Ascending aorta (tissue), 2 donors: ENCODE data around the gene ZSWIM1. TPM values are rescaled to one million over a fixed set of nuclear protein-coding genes. Genes with fewer than 3 reads are reported as not detected.

ENCODE experiments used
- DNase-seq, 2 donors: peaks; one replicate each; pipeline ENCODE4 v3.0.0-alpha.2; 2019; ENCODE audit warnings: low spot score in 2 of 2
- H3K27ac ChIP-seq, 2 donors: fragments of 200-600 bp; sonication (generic); one replicate each; pipeline ENCODE4 v1.5.1; 2016 to 2017; ENCODE audit warnings: mild to moderate bottlenecking in 1 of 2
- H3K27me3 ChIP-seq: fragments of 200-600 bp; sonication (generic); one replicate; pipeline ENCODE4 v1.5.1; 2017
- H3K36me3 ChIP-seq, 2 donors: fragments of 200-600 bp; sonication (generic); one replicate each; pipeline ENCODE4 v1.5.1; 2016
- H3K4me1 ChIP-seq, 2 donors: fragments of 200-600 bp; sonication (generic); one replicate each; pipeline ENCODE4 v1.5.1; 2016 to 2017; ENCODE audit warnings: mild to moderate bottlenecking in 1 of 2
- H3K4me3 ChIP-seq, 2 donors: fragments of 200-600 bp; sonication (generic); one replicate each; pipeline ENCODE4 v1.5.1; 2016 to 2017; ENCODE audit warnings: mild to moderate bottlenecking in 1 of 2
- H3K9me3 ChIP-seq, 2 donors: fragments of 200-600 bp; sonication (generic); one replicate each; pipeline ENCODE4 v1.5.1; 2016
- CTCF ChIP-seq, 3 experiments: fragments of 200-600 bp in 2 of 3; fragments of 450-650 bp in 1 of 3; sonication (generic) in 2 of 3; IDR thresholded peaks; one replicate each; pipeline ENCODE4 v1.5.1; 2016 to 2019; ENCODE audit warnings: antibody characterized with exemption in 3 of 3, mild to moderate bottlenecking in 1 of 3, moderate library complexity in 1 of 3
- intact Hi-C: fragments of 100-400 bp; cut with DNase I; formaldehyde crosslinking; loops from one replicate; pipeline ENCODE4 v1.15.1; 2023
- total RNA-seq: library from RNA; depleted of rRNA; stranded (reverse); fragments of >200 nt; gene quantifications from one replicate; pipeline ENCODE4 v1.1.0, GENCODE V29; 2016

ZSWIM1 gene
- total RNA-seq, 1 donor from 2014 or later, result 3.5 TPM

- peaks cover 3 to 26% of the 10 kb centered on the region in 2 donors for H3K4me1 ChIP-seq
- no peak for TF ChIP-seq CTCF (IDR thresholded peaks at IDR 0.05)
- intact Hi-C loops, result no loop called here
These were observed 27.5 kb upstream of the ZSWIM1 start for GRCh38 chr20:45853484-45853883.

GRCh38 chr20:45857114-45857881 lies 23.7 kb upstream of the ZSWIM1 start, which contains the start of the genes ACOT8 and ZSWIM3:
ACOT8 (minus strand) TSS chr20:45857392; CDS start chr20:45857315, 77 bp downstream.
ZSWIM3 (plus strand) TSS chr20:45857614; CDS start chr20:45857826, 212 bp downstream.
- H3K4me3 ChIP-seq, result peak within 1 kb of the TSS; percentile 95 to 96
- intact Hi-C loops, result loop anchor here (1.0 to 2.0 kb wide), 7 partner anchors 22 to 115 kb away; partner anchors contain the start of genes CTSA, NEURL2, PCIF1 and UBE2C
- H3K27ac ChIP-seq, result peak within 1 kb of the TSS; percentile 62 to 75
- peaks cover 4 to 12% of the 10 kb centered on the region in 2 donors for H3K36me3 ChIP-seq
- DNase-seq, result peak; percentile 96 to 99
- no peaks in the 10 kb centered on the region for H3K27me3 ChIP-seq
- H3K4me1 ChIP-seq, result peaks cover 3 to 29% of the 10 kb centered on the region in 2 donors
- TF ChIP-seq CTCF (IDR thresholded peaks at IDR 0.05), result no peak
- H3K9me3 ChIP-seq, result no peaks in the 10 kb centered on the region

More at GRCh38 chr20:45853484-45853883, 27.5 kb upstream of the ZSWIM1 start:
- Histone ChIP-seq H3K27me3 (no peaks in the 10 kb centered on the region), H3K4me3 (no peak overlapping the region), H3K9me3 (no peaks in the 10 kb centered on the region), H3K36me3 (peaks cover 7 to 24% of the 10 kb centered on the region in 2 donors), H3K27ac (no peak overlapping the region)
- no peak for DNase-seq

GRCh38 chr20:45857882-45858216 lies 23.2 kb upstream of the ZSWIM1 start:
- Histone ChIP-seq H3K4me3 (peak overlapping the region; percentile 95 to 96), H3K9me3 (no peaks in the 10 kb centered on the region), H3K36me3 (peaks cover 0 to 11% of the 10 kb centered on the region in 2 donors), H3K27ac (peak overlapping the region; percentile 42 to 66), H3K27me3 (no peaks in the 10 kb centered on the region), H3K4me1 (peaks cover 3 to 29% of the 10 kb centered on the region in 2 donors)
- TF ChIP-seq CTCF (IDR thresholded peaks at IDR 0.05), result no peak
- intact Hi-C loops, result loop anchor here (1.0 to 2.0 kb wide), 7 partner anchors 23 to 114 kb away; partner anchors contain the start of genes CTSA, NEURL2, PCIF1 and UBE2C
- DNase-seq, result no peak

- no peaks in the 10 kb centered on the region for H3K9me3 ChIP-seq
- H3K27ac ChIP-seq, result no peak overlapping the region
- H3K4me1 ChIP-seq, result peaks cover 3 to 25% of the 10 kb centered on the region in 2 donors
- H3K36me3 ChIP-seq, result peaks cover 0 to under 1% of the 10 kb centered on the region in 2 donors
- no peak for DNase-seq
- no peak overlapping the region for H3K4me3 ChIP-seq
- intact Hi-C loops, result no loop called here
- TF ChIP-seq CTCF (IDR thresholded peaks at IDR 0.05), result no peak
- H3K27me3 ChIP-seq, result no peaks in the 10 kb centered on the region
These were observed 21.1 kb upstream of the ZSWIM1 start for GRCh38 chr20:45859916-45860315.

- H3K4me3 ChIP-seq, result no peak overlapping the region
- H3K27ac ChIP-seq, result no peak overlapping the region
- H3K27me3 ChIP-seq, result no peaks in the 10 kb centered on the region
- no peaks in the 10 kb centered on the region for H3K9me3 ChIP-seq
- DNase-seq, result no peak
- intact Hi-C loops, result no loop called here
- no peak for TF ChIP-seq CTCF (IDR thresholded peaks at IDR 0.05)
- H3K4me1 ChIP-seq, result peaks cover 3 to 17% of the 10 kb centered on the region in 2 donors
- no peaks in the 10 kb centered on the region for H3K36me3 ChIP-seq
These were observed 20.3 kb upstream of the ZSWIM1 start for GRCh38 chr20:45860560-45861220.
